HL-60 (cell line): ENCODE data around the gene FARP1.
A peak's percentile ranks its signal among the peaks of the same experiment; 100 is the strongest.

Experiments
- DNase-seq, 2 experiments: peaks; one replicate each; pipeline ENCODE4 v3.0.0-alpha.2; 2010 to 2020; ENCODE audit warnings: low read depth in 1 of 2, low spot score in 1 of 2
- H3K27ac ChIP-seq: fragments of 250-450 bp; sonication (Bioruptor Pico); replicated peaks from 2 replicates; pipeline ENCODE4 v1.5.1; 2020; ENCODE audit warnings: mild to moderate bottlenecking, moderate library complexity
- H3K27me3 ChIP-seq: fragments of 250-450 bp; sonication (Bioruptor Pico); 2 replicates; pipeline ENCODE4 v1.5.1; 2021; ENCODE audit warnings: mild to moderate bottlenecking, moderate library complexity; ENCODE audit not compliant: insufficient read depth, poor library complexity, severe bottlenecking
- H3K4me3 ChIP-seq: replicated peaks from 2 replicates; pipeline ENCODE4 v1.5.1; 2011; ENCODE audit warnings: mild to moderate bottlenecking, control low read depth, low read length; ENCODE audit not compliant: insufficient read depth
- CTCF ChIP-seq: IDR thresholded peaks from one replicate; pipeline ENCODE4 v1.5.1; 2011; ENCODE audit warnings: low read length, control low read depth, inconsistent platforms; ENCODE audit not compliant: insufficient read depth
- GABPA ChIP-seq: IDR thresholded peaks from 2 replicates; pipeline ENCODE4 v1.6.1; 2012; ENCODE audit warnings: low read depth
- POLR2AphosphoS5 ChIP-seq: IDR thresholded peaks from 2 replicates; pipeline ENCODE4 v1.6.1; 2012; ENCODE audit warnings: low read depth
- REST ChIP-seq: IDR thresholded peaks from 2 replicates; pipeline ENCODE4 v1.6.1; 2012; ENCODE audit warnings: low read depth; ENCODE audit not compliant: insufficient replicate concordance
- SPI1 ChIP-seq: IDR thresholded peaks from 2 replicates; pipeline ENCODE4 v1.6.1; 2012; ENCODE audit warnings: low read depth, mild to moderate bottlenecking, borderline replicate concordance

The FARP1 gene

GRCh38 chr13:98462241-98462882 lies 319.5 kb downstream of the FARP1 start:
- Histone ChIP-seq H3K4me3 (no peak overlapping the region), H3K27me3 (no peaks in the 10 kb centered on the region), H3K27ac (no peak overlapping the region)
- no peak for TF ChIP-seq GABPA
- TF ChIP-seq SPI1: no peak
- TF ChIP-seq REST: no peak
- no peak for TF ChIP-seq CTCF
- no peak for TF ChIP-seq POLR2AphosphoS5
- DNase-seq: no peak

- DNase-seq: no peak
- H3K4me3 ChIP-seq: no peak overlapping the region
- H3K27ac ChIP-seq: no peak overlapping the region
- no peaks in the 10 kb centered on the region for H3K27me3 ChIP-seq
- TF ChIP-seq POLR2AphosphoS5 (no peak), SPI1 (no peak), CTCF (no peak), GABPA (no peak), REST (no peak)
Measured at GRCh38 chr13:98462946-98463345, 320.1 kb downstream of the FARP1 start.

- H3K4me3 ChIP-seq: no peak overlapping the region
- no peaks in the 10 kb centered on the region for H3K27me3 ChIP-seq
- TF ChIP-seq SPI1 (no peak), CTCF (peak; percentile 42), POLR2AphosphoS5 (no peak), REST (no peak), GABPA (no peak)
- DNase-seq: no peak
- no peak overlapping the region for H3K27ac ChIP-seq
Measured at GRCh38 chr13:98466634-98467236, 323.8 kb downstream of the FARP1 start.
